SK-N-SH (cell line): ENCODE measurements around the gene PNPLA2. TPM values are rescaled to one million over a fixed set of nuclear protein-coding genes. Genes with fewer than 3 reads are reported as not detected.

Experiments
- CTCF ChIA-PET: fragments of 300-600, 350-600 bp; formaldehyde crosslinking; extraction: SDS; loops from one replicate; lab custom pipeline; 2021; lab: Yijun Ruan, JAX
- POLR2A ChIA-PET: fragments of 350-600 bp; sonication (Branson Sonifier 250); formaldehyde crosslinking; extraction: SDS; loops from one replicate; lab custom pipeline; 2020; ENCODE audit warnings: antibody characterized with exemption, inconsistent platforms; lab: Yijun Ruan, JAX
- DNase-seq: peaks from one replicate; pipeline ENCODE4 v3.0.0; 2012
- H2AFZ ChIP-seq: fragments of 200-600 bp; sonication (generic); 2 replicates; pipeline ENCODE4 v1.8.1; 2016; ENCODE audit warnings: antibody characterized with exemption, mild to moderate bottlenecking, low read depth
- H3F3A ChIP-seq: fragments of 200-600 bp; sonication (generic); replicated peaks from 2 replicates; pipeline ENCODE3; 2016; ENCODE audit warnings: antibody characterized with exemption, mild to moderate bottlenecking; ENCODE audit not compliant: insufficient read depth
- H3K27ac ChIP-seq, 2 experiments: fragments of 200-500 bp in 1 of 2; fragments of 200-600 bp in 1 of 2; sonication (Bioruptor generic) in 1 of 2; sonication (generic), shearing (Covaris generic) in 1 of 2; 2 replicates each; pipeline versions ENCODE4 v1.5.1 to v1.6.1; 2014 to 2016; ENCODE audit warnings: low read depth in 2 of 2, inconsistent platforms in 1 of 2, low read length in 1 of 2, mild to moderate bottlenecking in 1 of 2, mixed read lengths in 1 of 2
- H3K27me3 ChIP-seq: fragments of 200-600 bp; sonication (generic), shearing (Covaris generic); 2 replicates; pipeline ENCODE4 v1.6.1; 2016; ENCODE audit warnings: mixed run types; ENCODE audit not compliant: insufficient read depth
- H3K36me3 ChIP-seq, 2 experiments: fragments of 200-500 bp in 1 of 2; fragments of 200-600 bp in 1 of 2; sonication (Bioruptor generic) in 1 of 2; sonication (generic) in 1 of 2; replicated peaks in 1 of 2; 2 replicates each; pipeline versions ENCODE3 to v1.5.1; 2014 to 2016; ENCODE audit warnings: low read length in 1 of 2, mild to moderate bottlenecking in 1 of 2; ENCODE audit not compliant: insufficient read depth in 2 of 2, control insufficient read depth in 1 of 2
- H3K4me1 ChIP-seq, 2 experiments: fragments of 200-500 bp in 1 of 2; fragments of 200-600 bp in 1 of 2; sonication (Bioruptor generic) in 1 of 2; sonication (generic), shearing (Covaris generic) in 1 of 2; 2 replicates each; pipeline versions ENCODE4 v1.5.1 to v1.6.1; 2014 to 2016; ENCODE audit warnings: low read depth in 1 of 2, low read length in 1 of 2, mixed run types in 1 of 2; ENCODE audit not compliant: insufficient read depth in 2 of 2, control insufficient read depth in 1 of 2
- H3K4me2 ChIP-seq: fragments of 200-600 bp; sonication (generic), shearing (Covaris generic); 2 replicates; pipeline ENCODE4 v1.6.1; 2017; ENCODE audit warnings: mixed run types
- H3K4me3 ChIP-seq, 2 experiments: fragments of 200-500 bp in 1 of 2; fragments of 200-600 bp in 1 of 2; sonication (Bioruptor generic) in 1 of 2; sonication (generic), shearing (Covaris generic) in 1 of 2; 2 replicates each; pipeline versions ENCODE4 v1.5.1 to v1.8.1; 2014 to 2016; ENCODE audit warnings: low read depth in 2 of 2, inconsistent platforms in 1 of 2, low read length in 1 of 2, mild to moderate bottlenecking in 1 of 2, mixed read lengths in 1 of 2, moderate library complexity in 1 of 2
- H3K79me2 ChIP-seq: fragments of 200-600 bp; sonication (generic); 2 replicates; pipeline ENCODE4 v1.8.1; 2017; ENCODE audit warnings: mild to moderate bottlenecking; ENCODE audit not compliant: insufficient read depth
- H3K9ac ChIP-seq: fragments of 200-600 bp; sonication (generic); 2 replicates; pipeline ENCODE4 v1.6.1; 2017; ENCODE audit warnings: mixed run types
- H3K9me2 ChIP-seq: fragments of 200-600 bp; sonication (generic); 2 replicates; pipeline ENCODE4 v1.6.1; 2017; ENCODE audit warnings: mixed run types
- H3K9me3 ChIP-seq: fragments of 200-600 bp; sonication (generic); 2 replicates; pipeline ENCODE4 v1.6.1; 2017; ENCODE audit warnings: mixed run types, mild to moderate bottlenecking, moderate library complexity
- H4K20me1 ChIP-seq: fragments of 200-600 bp; sonication (generic); 2 replicates; pipeline ENCODE4 v1.6.1; 2017; ENCODE audit warnings: mild to moderate bottlenecking, mixed run types; ENCODE audit not compliant: insufficient read depth
- FOSL2 ChIP-seq: IDR thresholded peaks from 2 replicates; pipeline ENCODE4 v1.4.0; 2012; ENCODE audit warnings: low read depth, mild to moderate bottlenecking, moderate library complexity, borderline replicate concordance
- GABPA ChIP-seq: IDR thresholded peaks from 2 replicates; pipeline ENCODE4 v1.4.0; 2012; ENCODE audit warnings: low read depth, mild to moderate bottlenecking
- IRF3 ChIP-seq: fragments of 150-350 bp; IDR thresholded peaks from 2 replicates; pipeline ENCODE4 v1.6.1; 2016; ENCODE audit warnings: mild to moderate bottlenecking, low read depth, low read length
- JUND ChIP-seq: IDR thresholded peaks from 2 replicates; pipeline ENCODE4 v1.4.0; 2012
- MXI1 ChIP-seq: IDR thresholded peaks from 2 replicates; pipeline ENCODE4 v1.6.1; 2012; ENCODE audit warnings: mild to moderate bottlenecking, low read depth, low read length, improper control_type of control experiment
- RAD21 ChIP-seq: IDR thresholded peaks from 2 replicates; pipeline ENCODE4 v1.6.1; 2012; ENCODE audit warnings: mild to moderate bottlenecking, low read length
- REST ChIP-seq: IDR thresholded peaks from 2 replicates; pipeline ENCODE4 v1.6.1; 2012; ENCODE audit warnings: mild to moderate bottlenecking, low read depth, low read length, moderate library complexity
- RFX5 ChIP-seq: IDR thresholded peaks from 2 replicates; pipeline ENCODE4 v1.6.1; 2012; ENCODE audit warnings: mild to moderate bottlenecking, improper control_type of control experiment, low read length
- TAF1 ChIP-seq: IDR thresholded peaks from 2 replicates; pipeline ENCODE4 v1.6.1; 2012; ENCODE audit warnings: low read depth, mild to moderate bottlenecking, low read length, moderate library complexity, borderline replicate concordance
- TCF12 ChIP-seq: IDR thresholded peaks from 2 replicates; pipeline ENCODE4 v1.4.0; 2012
- TEAD4 ChIP-seq: IDR thresholded peaks from 2 replicates; pipeline ENCODE4 v1.4.0; 2012; ENCODE audit warnings: mild to moderate bottlenecking, borderline replicate concordance; ENCODE audit not compliant: insufficient read depth
- WGBS: methylation state at CpG from one replicate; pipeline ENCODE4 v1.1.6; 2017; ENCODE audit warnings: low lambda C conversion rate; 5-methylcytosine and 5-hydroxymethylcytosine counted together
- polyA plus RNA-seq, 3 experiments: library from polyadenylated mRNA; depleted of rRNA; stranded (reverse); fragments of >200 nt; gene quantifications; 2 replicates each; pipeline ENCODE4 v1.2.3, GENCODE V29; 2012
- TF ChIP-seq, protein P1 (sequence below): IDR thresholded peaks from 2 replicates; pipeline ENCODE4 v1.4.0; 2012; ENCODE audit warnings: low read depth
- TF ChIP-seq, protein P2 (sequence below): fragments of 150-350 bp; IDR thresholded peaks from 2 replicates; pipeline ENCODE4 v1.6.1; 2017; ENCODE audit warnings: antibody characterized with exemption, low read length, low read depth, borderline replicate concordance
- TF ChIP-seq, protein P3 (sequence below): IDR thresholded peaks from 2 replicates; pipeline ENCODE4 v1.4.0; 2012; ENCODE audit warnings: low read depth, borderline replicate concordance

The PNPLA2 gene
- polyA plus RNA-seq, 1 of the 3 experiments (the other 2 are of a cell fraction), result 60.3 TPM

DNA sequence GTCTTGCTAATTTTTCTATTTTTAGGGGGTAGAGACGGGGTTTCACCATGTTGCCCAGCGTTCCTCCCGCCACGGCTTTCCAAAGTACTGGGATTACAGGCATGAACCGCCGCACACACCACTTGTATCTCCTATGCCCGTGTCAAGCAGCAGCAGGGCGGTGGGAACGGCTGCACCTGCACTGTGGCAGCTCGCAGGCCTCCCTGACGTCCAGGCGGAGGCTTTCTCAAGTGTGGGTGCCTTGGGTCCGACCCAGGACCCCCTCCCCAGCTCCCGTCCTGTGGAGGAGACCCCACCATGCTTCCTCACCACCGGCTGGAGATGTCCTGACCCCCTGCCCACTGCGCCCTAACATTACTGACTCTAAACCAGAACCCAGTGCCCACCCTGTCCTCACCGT lies 49.7 kb downstream of the PNPLA2 start:
- H2AFZ ChIP-seq, result no peak overlapping the region
- peaks cover 0 to 5% of the 10 kb centered on the region in 2 experiments; a peak in 1 of 4 replicates for H3K4me1 ChIP-seq
- H3F3A ChIP-seq, result peaks cover 3% of the 10 kb centered on the region
- no peaks in the 10 kb centered on the region for H3K27me3 ChIP-seq
- no peak overlapping the region for H3K27ac ChIP-seq
- 86% methylated on average over 12 of the region's 17 CpGs for WGBS
- TF ChIP-seq, protein P1, sequence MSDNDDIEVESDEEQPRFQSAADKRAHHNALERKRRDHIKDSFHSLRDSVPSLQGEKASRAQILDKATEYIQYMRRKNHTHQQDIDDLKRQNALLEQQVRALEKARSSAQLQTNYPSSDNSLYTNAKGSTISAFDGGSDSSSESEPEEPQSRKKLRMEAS, result no peak
- no peak for TF ChIP-seq TCF12
- TF ChIP-seq JUND, result no peak
- TF ChIP-seq IRF3, result no peak
- TF ChIP-seq RAD21, result no peak
- TF ChIP-seq, protein P2, sequence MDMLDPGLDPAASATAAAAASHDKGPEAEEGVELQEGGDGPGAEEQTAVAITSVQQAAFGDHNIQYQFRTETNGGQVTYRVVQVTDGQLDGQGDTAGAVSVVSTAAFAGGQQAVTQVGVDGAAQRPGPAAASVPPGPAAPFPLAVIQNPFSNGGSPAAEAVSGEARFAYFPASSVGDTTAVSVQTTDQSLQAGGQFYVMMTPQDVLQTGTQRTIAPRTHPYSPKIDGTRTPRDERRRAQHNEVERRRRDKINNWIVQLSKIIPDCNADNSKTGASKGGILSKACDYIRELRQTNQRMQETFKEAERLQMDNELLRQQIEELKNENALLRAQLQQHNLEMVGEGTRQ, result no peak
- TF ChIP-seq MXI1, result no peak
- TF ChIP-seq, protein P3, sequence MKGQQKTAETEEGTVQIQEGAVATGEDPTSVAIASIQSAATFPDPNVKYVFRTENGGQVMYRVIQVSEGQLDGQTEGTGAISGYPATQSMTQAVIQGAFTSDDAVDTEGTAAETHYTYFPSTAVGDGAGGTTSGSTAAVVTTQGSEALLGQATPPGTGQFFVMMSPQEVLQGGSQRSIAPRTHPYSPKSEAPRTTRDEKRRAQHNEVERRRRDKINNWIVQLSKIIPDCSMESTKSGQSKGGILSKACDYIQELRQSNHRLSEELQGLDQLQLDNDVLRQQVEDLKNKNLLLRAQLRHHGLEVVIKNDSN, result no peak
- TF ChIP-seq FOSL2, result no peak
- TF ChIP-seq TEAD4, result no peak
- TF ChIP-seq RFX5, result no peak
- TF ChIP-seq TAF1, result no peak
- TF ChIP-seq REST, result no peak
- TF ChIP-seq GABPA, result no peak
- no peak for DNase-seq
- ChIA-PET POLR2A (no interaction called here), CTCF (interaction anchor here (0.9 kb wide), 1 partner anchor 20 kb away, joined by 3 read pairs; no protein-coding TSS in a partner anchor)
- H4K20me1 ChIP-seq, result peaks cover 10% of the 10 kb centered on the region; the same call in 1 of the 2 replicates
- no peak overlapping the region for H3K4me3 ChIP-seq
- H3K9me2 ChIP-seq, result no peaks in the 10 kb centered on the region
- no peak overlapping the region for H3K9ac ChIP-seq
- H3K79me2 ChIP-seq, result no peaks in the 10 kb centered on the region
- H3K9me3 ChIP-seq, result no peaks in the 10 kb centered on the region
- peaks cover 0 to 21% of the 10 kb centered on the region in 2 experiments for H3K36me3 ChIP-seq
- no peak overlapping the region for H3K4me2 ChIP-seq
